Endothelial cell of umbilical vein (primary cell): ENCODE results near the gene HIRA. TPM values are rescaled to one million over a fixed set of nuclear protein-coding genes. Genes with fewer than 3 reads are reported as not detected.

Experiments used
- BruUV-seq: library from RNA; stranded (reverse); fragments of 400-500 nt; replicated peaks from 2 replicates; lab custom pipeline; 2021; lab: Mats Ljungman, UMichigan
- CTCF ChIA-PET: fragments of 300-600, 350-600 bp; sonication (Branson Sonifier 250); formaldehyde crosslinking; loops from one replicate; lab custom pipeline; 2021; ENCODE audit warnings: antibody characterized with exemption, inconsistent platforms; lab: Charles Lee
- POLR2A ChIA-PET: fragments of 300-600, 350-600 bp; sonication (Branson Sonifier 250); formaldehyde crosslinking; loops from one replicate; lab custom pipeline; 2021; ENCODE audit warnings: antibody characterized with exemption, inconsistent platforms; lab: Charles Lee
- DNase-seq: peaks from one replicate; pipeline ENCODE4 v3.0.0-alpha.2; 2011; ENCODE audit warnings: low read depth, low spot score
- FAIRE-seq: peaks from 2 replicates; lab custom pipeline; 2011; peaks lifted over from hg19 to GRCh38; lab: Jason Lieb, UNC
- H2AFZ ChIP-seq: 2 replicates; pipeline ENCODE4 v1.6.0; 2012; ENCODE audit warnings: low read depth, low read length, control low read depth, inconsistent platforms
- H3K27ac ChIP-seq: 2 replicates; pipeline ENCODE4 v1.5.1; 2011; ENCODE audit warnings: low read depth, mild to moderate bottlenecking, control low read depth, low read length, moderate library complexity; ENCODE audit not compliant: insufficient read depth
- H3K27me3 ChIP-seq, 2 experiments: 2 replicates each; pipeline versions ENCODE4 v1.6.0 to v1.6.1; 2011; ENCODE audit warnings: low read length in 2 of 2, mixed read lengths in 1 of 2; ENCODE audit not compliant: control insufficient read depth in 2 of 2, insufficient read depth in 2 of 2
- H3K36me3 ChIP-seq, 2 experiments: 2 replicates in 1 of 2; 3 replicates in 1 of 2; pipeline ENCODE4 v1.5.1; 2011; ENCODE audit warnings: low read length in 2 of 2, mild to moderate bottlenecking in 1 of 2, moderate library complexity in 1 of 2; ENCODE audit not compliant: control insufficient read depth in 2 of 2, insufficient read depth in 2 of 2; ENCODE audit errors: extremely low read depth in 1 of 2
- H3K4me1 ChIP-seq: 3 replicates; pipeline ENCODE4 v1.5.1; 2011; ENCODE audit warnings: mild to moderate bottlenecking, low read length; ENCODE audit not compliant: control insufficient read depth, insufficient read depth; ENCODE audit errors: extremely low read depth
- H3K4me2 ChIP-seq: 2 replicates; pipeline ENCODE4 v1.6.1; 2011; ENCODE audit warnings: low read length, control low read depth, mixed read lengths; ENCODE audit not compliant: insufficient read depth
- H3K4me3 ChIP-seq, 3 experiments: fragments of 200-600 bp in 1 of 3; sonication (generic), shearing (Covaris generic) in 1 of 3; replicated peaks in 1 of 3; 2 replicates each; pipeline ENCODE4 v1.5.1; 2011 to 2016; ENCODE audit warnings: control low read depth in 3 of 3, low read length in 3 of 3, mild to moderate bottlenecking in 2 of 3, inconsistent platforms in 1 of 3, low read depth in 1 of 3, moderate library complexity in 1 of 3; ENCODE audit not compliant: insufficient read depth in 1 of 3
- H3K79me2 ChIP-seq: 2 replicates; pipeline ENCODE4 v1.6.0; 2012; ENCODE audit warnings: low read length, inconsistent platforms; ENCODE audit not compliant: control insufficient read depth, insufficient read depth
- H3K9ac ChIP-seq: replicated peaks from 2 replicates; pipeline ENCODE3; 2011; ENCODE audit warnings: low read length, control low read depth; ENCODE audit not compliant: insufficient read depth; ENCODE audit errors: extremely low read depth
- H3K9me1 ChIP-seq: replicated peaks from 3 replicates; pipeline ENCODE4 v1.6.0; 2011; ENCODE audit warnings: mild to moderate bottlenecking, low read length; ENCODE audit not compliant: control insufficient read depth, insufficient read depth; ENCODE audit errors: extremely low read depth
- H3K9me3 ChIP-seq: replicated peaks from 2 replicates; pipeline ENCODE4 v1.5.1; 2012; ENCODE audit warnings: low read length, inconsistent platforms; ENCODE audit not compliant: control insufficient read depth, insufficient read depth
- H4K20me1 ChIP-seq: replicated peaks from 2 replicates; pipeline ENCODE3; 2011; ENCODE audit warnings: mild to moderate bottlenecking, low read length; ENCODE audit not compliant: control insufficient read depth, insufficient read depth; ENCODE audit errors: extremely low read depth
- CTCF ChIP-seq, 2 donors: IDR thresholded peaks; 1 replicate in 1 of 2; 2 replicates in 1 of 2; pipeline ENCODE4 v1.5.1; 2011; ENCODE audit warnings: low read length in 2 of 2, mild to moderate bottlenecking in 2 of 2, moderate library complexity in 2 of 2, control low read depth in 1 of 2, inconsistent platforms in 1 of 2, low read depth in 1 of 2; ENCODE audit not compliant: insufficient read depth in 1 of 2; ENCODE audit errors: extremely low read depth in 1 of 2
- EZH2 ChIP-seq: IDR thresholded peaks from 2 replicates; pipeline ENCODE4 v1.6.1; 2012; ENCODE audit warnings: borderline replicate concordance, low read depth, mild to moderate bottlenecking, moderate library complexity, low read length, inconsistent platforms; ENCODE audit not compliant: severe bottlenecking
- FOS ChIP-seq: IDR thresholded peaks from 2 replicates; pipeline ENCODE4 v1.6.1; 2011; ENCODE audit warnings: mild to moderate bottlenecking, low read length, moderate library complexity, borderline replicate concordance; ENCODE audit not compliant: insufficient read depth
- GATA2 ChIP-seq: IDR thresholded peaks from 2 replicates; pipeline ENCODE4 v1.7.0; 2011; ENCODE audit warnings: low read depth, mild to moderate bottlenecking, moderate library complexity, mixed read lengths, low read length; ENCODE audit not compliant: insufficient read length, insufficient read depth
- JUN ChIP-seq: IDR thresholded peaks from 2 replicates; pipeline ENCODE4 v1.6.1; 2011; ENCODE audit warnings: borderline replicate concordance, low read depth; ENCODE audit not compliant: insufficient read length, insufficient read depth
- MAX ChIP-seq: IDR thresholded peaks from 2 replicates; pipeline ENCODE4 v1.6.1; 2011; ENCODE audit not compliant: insufficient read depth, insufficient read length
- MYC ChIP-seq: IDR thresholded peaks from one replicate; pipeline ENCODE4 v1.6.1; 2011; ENCODE audit warnings: mild to moderate bottlenecking, low read depth, low read length
- POLR2A ChIP-seq: IDR thresholded peaks from 2 replicates; pipeline ENCODE4 v1.6.1; 2012; ENCODE audit warnings: low read depth, mild to moderate bottlenecking, control low read depth, low read length
- POLR2AphosphoS5 ChIP-seq: IDR thresholded peaks from 2 replicates; pipeline ENCODE4 v1.6.1; 2012; ENCODE audit warnings: low read depth, mild to moderate bottlenecking, control low read depth, low read length, moderate library complexity; ENCODE audit not compliant: insufficient read depth
- dilution Hi-C: fragments of 300-500 bp; cut with MboI; formaldehyde crosslinking; loops from one replicate; pipeline ENCODE4 v1.15.0; 2019; ENCODE audit warnings: low sequenced_read_pairs; ENCODE audit not compliant: extremely low pct_ligation_motif_present
- intact Hi-C: fragments of 100-400 bp; cut with micrococcal nuclease; formaldehyde crosslinking; loops from one replicate; pipeline ENCODE4 v1.10.0; 2022
- polyA plus RNA-seq, 4 experiments: library from polyadenylated mRNA; depleted of rRNA in 3 of 4; stranded (reverse) in 3 of 4; unstranded in 1 of 4; fragments of >200 nt; gene quantifications; 2 replicates each; pipeline versions ENCODE4 v1.2.1 to v1.2.3, GENCODE V29; 2011 to 2012; ENCODE audit warnings: missing spikeins in 1 of 4
- total RNA-seq: library from RNA; stranded (reverse); gene quantifications from 2 replicates; pipeline ENCODE4 v1.2.3, GENCODE V29; 2021

Gene HIRA
- total and polyA plus RNA-seq, 2 donors (not counting 3 experiments of a cell fraction or from before 2014, with no cell fraction given), result 17.3 to 27.7 TPM

GRCh38 chr22:19455033-19455432, 23.5 kb upstream of the HIRA start:
- dilution Hi-C loops, result no loop called here

More at GRCh38 chr22:19455033-19455432, 23.5 kb upstream of the HIRA start:
- no TSS peak for BruUV-seq
- no peaks in the 10 kb centered on the region for H4K20me1 ChIP-seq
- DNase-seq (no peak), FAIRE-seq (no peak)
- peak overlapping the region; percentile 17 for H3K27ac ChIP-seq
- H3K27me3 ChIP-seq, result no peaks in the 10 kb centered on the region
- peaks cover 16 to 54% of the 10 kb centered on the region in 2 experiments for H3K36me3 ChIP-seq
- no peak for TF ChIP-seq CTCF (IDR thresholded peaks at IDR 0.05; ENCODE audit: extremely low read depth in 1 of 2, insufficient read depth in 1 of 2, low read depth in 1 of 2, low read length in 2 of 2)
- TF ChIP-seq POLR2A, result no peak
- TF ChIP-seq EZH2, result no peak
- no peak for TF ChIP-seq FOS
- TF ChIP-seq GATA2, result no peak
- no peak for TF ChIP-seq JUN
- no peak for TF ChIP-seq MAX
- no peak for TF ChIP-seq MYC
- TF ChIP-seq POLR2AphosphoS5, result no peak
- intact Hi-C loops, result no loop called here
- no peaks in the 10 kb centered on the region for H3K9me3 ChIP-seq
- H3K9me1 ChIP-seq, result no peaks in the 10 kb centered on the region
- H3K4me2 ChIP-seq, result no peak overlapping the region
- ChIA-PET POLR2A (no interaction called here), CTCF (interaction anchor here (1.8 kb wide), 1 partner anchor 174 kb away, joined by 9 read pairs; no protein-coding TSS in a partner anchor)
- no peak overlapping the region for H3K9ac ChIP-seq
- no peaks in the 10 kb centered on the region for H3K79me2 ChIP-seq
- no peak overlapping the region for H3K4me3 ChIP-seq
- peaks cover 12% of the 10 kb centered on the region for H3K4me1 ChIP-seq
- no peak overlapping the region for H2AFZ ChIP-seq
